ENCODE data around the gene SLC1A7.

Gene SLC1A7

DNA sequence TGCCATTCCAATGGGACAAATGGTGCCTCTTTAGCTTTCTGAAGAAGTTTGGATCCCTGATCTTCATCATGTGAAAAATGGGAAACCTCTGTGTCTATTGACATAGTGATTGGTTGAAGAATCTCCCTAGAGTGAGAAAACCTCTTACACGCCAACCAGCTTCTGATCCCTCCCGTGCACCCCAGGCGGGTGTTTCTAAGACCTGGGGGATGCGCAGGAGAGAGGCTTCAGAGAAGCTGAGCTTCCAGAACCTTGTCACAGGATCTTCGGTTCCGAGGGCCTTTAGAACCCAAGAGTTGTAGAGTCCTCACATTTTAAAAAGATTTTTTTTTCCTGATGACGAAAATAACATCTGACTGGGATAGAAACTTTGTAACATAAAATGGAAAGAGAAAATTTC, 69.2 kb downstream of the SLC1A7 start:
- Histone ChIP-seq H3K9me3 (ENCODE audit: insufficient read depth, low read depth, low read length) (no peaks in the 10 kb centered on the region), H3K27ac (ENCODE audit: low read depth, low read length) (no peak overlapping the region), H3K4me1 (ENCODE audit: insufficient read depth, low read length) (no peaks in the 10 kb centered on the region), H3K36me3 (ENCODE audit: insufficient read depth, low read length) (no peaks in the 10 kb centered on the region), H3K9ac (ENCODE audit: low read depth, low read length) (no peak overlapping the region), H3K27me3 (ENCODE audit: insufficient read depth, low read length) (no peaks in the 10 kb centered on the region), H3K4me3 (ENCODE audit: low read length) (no peak overlapping the region)
- 97% methylated on average over 6 of the region's 7 CpGs for WGBS

- H3K27ac ChIP-seq (ENCODE audit: low read depth, low read length) = no peak overlapping the region
- H3K27me3 ChIP-seq (ENCODE audit: insufficient read depth, low read length) = no peaks in the 10 kb centered on the region
- H3K9ac ChIP-seq (ENCODE audit: low read depth, low read length) = no peak overlapping the region
- no CpG with 5 or more reads among the region's 1 CpG for WGBS
- no peak overlapping the region for H3K4me3 ChIP-seq (ENCODE audit: low read length)
- no peaks in the 10 kb centered on the region for H3K36me3 ChIP-seq (ENCODE audit: insufficient read depth, low read length)
- no peaks in the 10 kb centered on the region for H3K9me3 ChIP-seq (ENCODE audit: insufficient read depth, low read depth, low read length)
- H3K4me1 ChIP-seq (ENCODE audit: insufficient read depth, low read length) = no peaks in the 10 kb centered on the region
These were observed 70.5 kb downstream of the SLC1A7 start for GRCh38 chr1:53071915-53072314.

DNA sequence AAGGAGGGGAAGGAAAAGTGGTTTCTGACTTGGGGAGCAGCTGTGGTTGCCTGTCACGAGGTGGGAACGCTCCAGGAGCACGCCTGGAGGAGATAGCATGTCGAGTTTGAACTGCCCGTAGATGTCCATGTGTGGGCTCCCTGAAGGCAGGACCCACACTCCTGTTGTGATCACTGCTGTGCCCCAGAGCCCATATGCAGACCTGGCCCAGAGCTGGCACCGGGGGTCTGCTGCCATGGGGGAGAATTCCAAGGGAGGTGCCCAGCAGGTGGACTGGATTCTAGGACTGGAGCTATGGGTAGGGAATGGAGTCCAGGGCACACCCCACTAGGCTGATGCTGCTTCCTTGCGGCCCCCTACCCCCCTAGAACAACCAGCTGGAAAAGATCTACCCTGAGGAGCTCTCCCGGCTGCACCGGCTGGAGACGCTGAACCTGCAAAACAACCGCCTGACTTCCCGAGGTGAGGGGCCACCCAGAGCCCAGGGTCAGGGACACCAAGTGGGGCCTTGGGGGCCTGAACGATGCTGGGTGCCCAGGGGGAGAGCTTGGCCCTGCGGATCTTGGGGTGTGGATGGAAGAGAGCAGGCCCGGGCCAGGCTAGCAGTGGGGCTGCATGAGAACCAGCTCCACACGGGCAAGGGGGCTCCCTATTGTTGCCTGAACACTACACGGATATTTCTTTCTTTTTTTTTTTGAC, 71.1 kb downstream of the SLC1A7 start:
- H3K9me3 ChIP-seq (ENCODE audit: insufficient read depth, low read depth, low read length) = no peaks in the 10 kb centered on the region
- no peak overlapping the region for H3K9ac ChIP-seq (ENCODE audit: low read depth, low read length)
- H3K36me3 ChIP-seq (ENCODE audit: insufficient read depth, low read length) = no peaks in the 10 kb centered on the region
- H3K27ac ChIP-seq (ENCODE audit: low read depth, low read length) = no peak overlapping the region
- WGBS = 83% methylated on average over 16 of the region's 17 CpGs
- no peaks in the 10 kb centered on the region for H3K27me3 ChIP-seq (ENCODE audit: insufficient read depth, low read length)
- no peaks in the 10 kb centered on the region for H3K4me1 ChIP-seq (ENCODE audit: insufficient read depth, low read length)
- no peak overlapping the region for H3K4me3 ChIP-seq (ENCODE audit: low read length)

DNA sequence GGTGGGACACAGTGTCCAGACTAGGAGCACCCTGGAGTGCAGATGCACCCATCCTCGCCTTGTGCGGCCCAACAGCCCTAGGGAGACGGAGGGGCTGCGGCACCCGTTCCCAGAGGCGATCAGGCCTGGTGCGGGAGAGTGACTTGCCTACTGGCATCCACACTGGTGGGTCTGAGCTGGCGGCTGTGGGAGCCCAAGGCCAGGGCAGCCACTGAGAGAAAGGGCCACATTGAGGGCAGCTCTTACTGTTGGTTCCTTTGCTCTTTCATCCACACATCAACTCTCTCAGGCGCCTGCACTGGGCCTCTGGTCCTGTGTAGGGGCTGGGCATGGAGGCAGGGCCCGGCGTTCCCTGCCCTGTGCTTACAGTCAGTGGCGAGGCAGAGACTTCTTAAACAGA, 71.8 kb downstream of the SLC1A7 start:
- Histone ChIP-seq H3K4me3 (ENCODE audit: low read length) (no peak overlapping the region), H3K9me3 (ENCODE audit: insufficient read depth, low read depth, low read length) (no peaks in the 10 kb centered on the region)

GRCh38 chr1:53069663-53070327, 72.6 kb downstream of the SLC1A7 start:
- WGBS = 89% methylated on average over 31 of the region's 31 CpGs
- peaks cover 2% of the 10 kb centered on the region for H3K27me3 ChIP-seq (ENCODE audit: insufficient read depth, low read length)
- no peak overlapping the region for H3K9ac ChIP-seq (ENCODE audit: low read depth, low read length)
- H3K4me1 ChIP-seq (ENCODE audit: insufficient read depth, low read length) = no peaks in the 10 kb centered on the region
- no peaks in the 10 kb centered on the region for H3K36me3 ChIP-seq (ENCODE audit: insufficient read depth, low read length)
- H3K27ac ChIP-seq (ENCODE audit: low read depth, low read length) = no peak overlapping the region
- H3K4me3 ChIP-seq (ENCODE audit: low read length) = no peak overlapping the region
- H3K9me3 ChIP-seq (ENCODE audit: insufficient read depth, low read depth, low read length) = no peaks in the 10 kb centered on the region

More for the DNA sequence above, 71.8 kb downstream of the SLC1A7 start:
- no peaks in the 10 kb centered on the region for H3K27me3 ChIP-seq (ENCODE audit: insufficient read depth, low read length)
- H3K9ac ChIP-seq (ENCODE audit: low read depth, low read length) = no peak overlapping the region
- no peaks in the 10 kb centered on the region for H3K4me1 ChIP-seq (ENCODE audit: insufficient read depth, low read length)
- WGBS = 97% methylated on average over 12 of the region's 12 CpGs
- no peaks in the 10 kb centered on the region for H3K36me3 ChIP-seq (ENCODE audit: insufficient read depth, low read length)
- H3K27ac ChIP-seq (ENCODE audit: low read depth, low read length) = no peak overlapping the region

DNA sequence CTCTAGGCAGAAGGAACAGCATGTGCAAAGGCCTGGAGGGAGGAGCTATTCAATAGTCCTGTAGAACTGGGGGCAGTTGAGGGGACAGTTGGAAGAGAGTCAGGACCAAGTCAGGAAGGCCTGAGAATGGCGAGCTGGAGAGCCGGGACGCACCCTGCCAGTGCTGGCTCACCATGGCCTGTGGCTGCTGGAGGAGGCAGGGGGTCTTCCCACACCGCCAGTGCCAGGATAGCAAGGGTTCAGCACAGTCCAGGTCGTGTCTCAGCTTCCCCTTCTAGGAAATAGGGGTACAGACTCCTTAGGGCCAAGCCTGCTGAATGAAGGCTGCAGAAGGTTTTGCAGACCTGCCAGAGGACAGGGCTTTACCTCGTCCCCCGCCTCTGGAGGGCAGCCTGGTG, 73.2 kb downstream of the SLC1A7 start:
- H3K36me3 ChIP-seq (ENCODE audit: insufficient read depth, low read length) = no peaks in the 10 kb centered on the region
- H3K27me3 ChIP-seq (ENCODE audit: insufficient read depth, low read length) = peaks cover 8% of the 10 kb centered on the region
- H3K4me3 ChIP-seq (ENCODE audit: low read length) = no peak overlapping the region
- H3K27ac ChIP-seq (ENCODE audit: low read depth, low read length) = no peak overlapping the region
- no peaks in the 10 kb centered on the region for H3K4me1 ChIP-seq (ENCODE audit: insufficient read depth, low read length)
- H3K9ac ChIP-seq (ENCODE audit: low read depth, low read length) = no peak overlapping the region
- H3K9me3 ChIP-seq (ENCODE audit: insufficient read depth, low read depth, low read length) = no peaks in the 10 kb centered on the region
- WGBS = 89% methylated on average over 7 of the region's 7 CpGs

DNA sequence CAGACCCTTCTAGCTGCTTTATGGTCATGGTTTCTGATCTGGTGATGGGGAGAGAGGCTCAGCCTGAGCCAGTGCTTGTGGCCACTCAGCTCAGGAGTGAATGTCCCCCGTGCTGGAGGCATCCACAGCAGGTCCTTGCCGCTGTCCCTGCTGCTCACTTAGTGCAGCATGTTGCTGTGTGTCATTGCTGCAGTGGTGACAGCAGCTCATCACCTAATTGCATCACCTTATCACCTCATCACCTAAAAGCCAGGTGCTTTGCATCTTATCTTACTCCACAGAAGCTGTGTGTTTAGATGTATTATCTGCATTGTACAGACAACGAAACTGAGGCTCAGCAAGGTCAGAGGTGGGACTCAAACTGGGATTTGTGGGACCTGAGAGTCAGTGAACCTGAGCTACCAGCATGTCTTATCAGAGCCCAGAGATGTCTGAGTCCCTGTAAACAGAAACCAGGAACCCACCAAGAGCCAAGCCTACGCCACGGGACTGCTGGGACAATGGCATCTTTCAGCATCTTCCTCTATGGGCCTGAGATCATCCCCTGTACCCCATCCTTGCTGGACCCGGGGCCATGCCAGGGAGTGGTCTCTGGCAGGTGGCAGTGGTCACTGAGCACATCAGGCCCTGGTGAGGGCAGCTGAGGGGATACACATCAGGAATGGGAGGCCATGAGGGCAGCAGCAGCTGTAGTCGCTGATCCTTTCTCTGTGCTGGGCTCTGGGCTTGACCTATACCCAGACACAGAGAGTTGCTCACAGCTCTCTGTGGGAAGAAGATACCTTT, 73.9 kb downstream of the SLC1A7 start:
- no peak overlapping the region for H3K27ac ChIP-seq (ENCODE audit: low read depth, low read length)
- peaks cover 15% of the 10 kb centered on the region for H3K27me3 ChIP-seq (ENCODE audit: insufficient read depth, low read length)
- 90% methylated on average over 7 of the region's 7 CpGs for WGBS

GRCh38 chr1:53067886-53068285, 74.6 kb downstream of the SLC1A7 start:
- Histone ChIP-seq H3K4me1 (ENCODE audit: insufficient read depth, low read length) (no peaks in the 10 kb centered on the region), H3K9me3 (ENCODE audit: insufficient read depth, low read depth, low read length) (no peaks in the 10 kb centered on the region), H3K27ac (ENCODE audit: low read depth, low read length) (no peak overlapping the region), H3K27me3 (ENCODE audit: insufficient read depth, low read length) (peaks cover 21% of the 10 kb centered on the region), H3K4me3 (ENCODE audit: low read length) (no peak overlapping the region), H3K36me3 (ENCODE audit: insufficient read depth, low read length) (no peaks in the 10 kb centered on the region), H3K9ac (ENCODE audit: low read depth, low read length) (no peak overlapping the region)
- WGBS = 80% methylated on average over 2 of the region's 2 CpGs

More for the DNA sequence above, 73.9 kb downstream of the SLC1A7 start:
- H3K9me3 ChIP-seq (ENCODE audit: insufficient read depth, low read depth, low read length) = no peaks in the 10 kb centered on the region
- no peak overlapping the region for H3K4me3 ChIP-seq (ENCODE audit: low read length)
- no peaks in the 10 kb centered on the region for H3K4me1 ChIP-seq (ENCODE audit: insufficient read depth, low read length)
- no peaks in the 10 kb centered on the region for H3K36me3 ChIP-seq (ENCODE audit: insufficient read depth, low read length)
- no peak overlapping the region for H3K9ac ChIP-seq (ENCODE audit: low read depth, low read length)

DNA sequence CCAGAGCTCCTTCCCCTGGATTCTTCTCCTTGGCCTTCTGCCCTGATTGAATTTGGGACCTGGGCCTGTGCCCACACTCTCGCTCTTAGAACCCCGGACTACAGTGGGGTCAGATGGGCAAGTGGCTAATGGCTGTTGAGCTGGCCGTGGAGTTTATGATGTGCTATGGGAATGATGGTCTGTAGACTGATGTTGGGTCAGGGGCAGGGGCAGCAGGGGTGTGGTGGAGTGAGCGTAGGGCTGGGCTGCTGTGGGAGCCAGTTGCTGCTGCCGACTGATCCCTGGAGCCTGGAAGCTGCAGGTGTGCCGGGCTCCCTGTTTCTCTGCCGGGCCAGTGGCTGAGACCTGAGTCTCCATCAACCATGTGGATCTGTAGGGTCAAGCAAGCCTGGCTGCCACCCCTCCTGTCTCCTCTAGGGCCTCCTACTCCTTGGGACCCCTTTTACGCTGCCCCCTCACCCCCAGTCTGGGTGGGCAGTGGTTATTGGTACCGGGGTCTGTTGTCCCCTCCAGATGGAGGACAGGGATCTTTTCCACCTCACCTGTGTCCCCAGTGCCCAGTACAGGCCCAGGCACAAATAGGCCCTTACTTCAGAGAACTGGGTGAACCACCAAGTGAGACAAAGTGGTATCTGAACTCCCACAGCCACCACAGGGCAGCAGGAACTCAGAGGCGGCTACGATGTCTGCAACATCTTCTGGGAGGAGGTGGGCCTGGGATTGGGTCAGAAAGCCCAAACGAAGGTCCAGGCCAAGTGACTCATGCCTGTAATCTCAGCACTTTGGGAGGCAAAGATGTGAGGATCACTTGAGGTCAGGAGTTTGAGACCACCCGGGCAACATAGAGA, 75.3 kb downstream of the SLC1A7 start:
- WGBS = 90% methylated on average over 13 of the region's 13 CpGs
- no peak overlapping the region for H3K27ac ChIP-seq (ENCODE audit: low read depth, low read length)
- H3K4me1 ChIP-seq (ENCODE audit: insufficient read depth, low read length) = no peaks in the 10 kb centered on the region
- H3K4me3 ChIP-seq (ENCODE audit: low read length) = no peak overlapping the region
- H3K36me3 ChIP-seq (ENCODE audit: insufficient read depth, low read length) = no peaks in the 10 kb centered on the region
- no peak overlapping the region for H3K9ac ChIP-seq (ENCODE audit: low read depth, low read length)
- no peaks in the 10 kb centered on the region for H3K9me3 ChIP-seq (ENCODE audit: insufficient read depth, low read depth, low read length)
- peaks cover 29% of the 10 kb centered on the region for H3K27me3 ChIP-seq (ENCODE audit: insufficient read depth, low read length)

GRCh38 chr1:53066488-53066887, 76.0 kb downstream of the SLC1A7 start:
- no peaks in the 10 kb centered on the region for H3K9me3 ChIP-seq (ENCODE audit: insufficient read depth, low read depth, low read length)
- no peaks in the 10 kb centered on the region for H3K36me3 ChIP-seq (ENCODE audit: insufficient read depth, low read length)
- H3K27ac ChIP-seq (ENCODE audit: low read depth, low read length) = no peak overlapping the region
- peaks cover under 1% of the 10 kb centered on the region; the same call in 1 of the 2 replicates for H3K4me1 ChIP-seq (ENCODE audit: insufficient read depth, low read length)
- peaks cover 35% of the 10 kb centered on the region for H3K27me3 ChIP-seq (ENCODE audit: insufficient read depth, low read length)
- H3K4me3 ChIP-seq (ENCODE audit: low read length) = no peak overlapping the region
- 93% methylated on average over 5 of the region's 6 CpGs for WGBS
- no peak overlapping the region for H3K9ac ChIP-seq (ENCODE audit: low read depth, low read length)

Data from HUES64 (cell line).